ENCODE data around the gene STUM. TPM values are rescaled to one million over a fixed set of nuclear protein-coding genes. Genes with fewer than 3 reads are reported as not detected.

Gene STUM
- polyA plus RNA-seq, 2 of the 4 experiments (the other 2 are of a cell fraction) = not detected

- ChIA-PET POLR2A (no interaction called here), CTCF (interaction anchor here (1.5 to 2.8 kb wide), 4 partner anchors 12 to 45 kb away, joined by 3 to 10 read pairs (median 6); no protein-coding TSS in a partner anchor)
- H3K27ac ChIP-seq = no peak overlapping the region
- H3K4me2 ChIP-seq = no peak overlapping the region
- ATAC-seq (no peak), FAIRE-seq (no peak), DNase-seq (ENCODE audit: low read depth in 1 of 2, low spot score in 1 of 2) (no peak)
- TF ChIP-seq HOXA7 (CRISPR knock-in tag; IDR thresholded peaks at IDR 0.05) = no peak
- no peak for TF ChIP-seq ZFP36 (IDR thresholded peaks at IDR 0.05; ENCODE audit: borderline replicate concordance, partially characterized antibody)
- no peak for TF ChIP-seq JUN (IDR thresholded peaks at IDR 0.05)
- no peak for TF ChIP-seq ESRRA (IDR thresholded peaks at IDR 0.05; ENCODE audit: borderline replicate concordance, low read length)
- no peak for TF ChIP-seq CEBPB (IDR thresholded peaks at IDR 0.05)
- TF ChIP-seq RFX5 (IDR thresholded peaks at IDR 0.05) = no peak
- no peak for TF ChIP-seq PHF8 (IDR thresholded peaks at IDR 0.05; ENCODE audit: borderline replicate concordance, low read depth)
- no peak for TF ChIP-seq EHMT2 (IDR thresholded peaks at IDR 0.05; ENCODE audit: low read depth)
- TF ChIP-seq NPAS2 (CRISPR knock-in tag; IDR thresholded peaks at IDR 0.05; ENCODE audit: borderline replicate concordance) = no peak
- H3K9me3 ChIP-seq = no peaks in the 10 kb centered on the region
- no peak overlapping the region for H3K4me3 ChIP-seq
- H3K4me1 ChIP-seq = no peaks in the 10 kb centered on the region
- WGBS (ENCODE audit: missing lambda C conversion rate) = 76% methylated on average over 8 of the region's 8 CpGs
Measured at GRCh38 chr1:226581650-226582330, 33.2 kb downstream of the STUM start.

GRCh38 chr1:226582966-226583365 lies 34.4 kb downstream of the STUM start:
- Histone ChIP-seq H3K4me2 (no peak overlapping the region), H3K4me1 (no peaks in the 10 kb centered on the region), H3K4me3 (no peak overlapping the region), H3K9me3 (no peaks in the 10 kb centered on the region), H3K27ac (no peak overlapping the region)
- no peak for ATAC-seq
- TF ChIP-seq EHF (CRISPR knock-in tag; IDR thresholded peaks at IDR 0.05) (no peak), HOXA7 (CRISPR knock-in tag; IDR thresholded peaks at IDR 0.05) (no peak), RARB (CRISPR knock-in tag; IDR thresholded peaks at IDR 0.05) (no peak), MYC (IDR thresholded peaks at IDR 0.05; ENCODE audit: borderline replicate concordance, low read length) (no peak), ZFP36 (IDR thresholded peaks at IDR 0.05; ENCODE audit: borderline replicate concordance, partially characterized antibody) (no peak), CEBPB (IDR thresholded peaks at IDR 0.05) (no peak), ESRRA (IDR thresholded peaks at IDR 0.05; ENCODE audit: borderline replicate concordance, low read length) (no peak), NPAS2 (CRISPR knock-in tag; IDR thresholded peaks at IDR 0.05; ENCODE audit: borderline replicate concordance) (no peak), JUN (IDR thresholded peaks at IDR 0.05) (no peak), ATOH8 (CRISPR knock-in tag; IDR thresholded peaks at IDR 0.05; ENCODE audit: low read depth) (no peak), CBX8 (IDR thresholded peaks at IDR 0.05) (no peak), CHD4 (IDR thresholded peaks at IDR 0.05; ENCODE audit: borderline replicate concordance) (no peak), EHMT2 (IDR thresholded peaks at IDR 0.05; ENCODE audit: low read depth) (no peak), FOSL2 (IDR thresholded peaks at IDR 0.05) (no peak), FOSL2 (CRISPR knock-in tag; IDR thresholded peaks at IDR 0.05) (no peak), CTCF (IDR thresholded peaks at IDR 0.05) (no peak), JUNB (IDR thresholded peaks at IDR 0.05) (no peak)
- WGBS (ENCODE audit: missing lambda C conversion rate) = 70% methylated on average over 2 of the region's 3 CpGs
- POLR2A ChIA-PET = no interaction called here
- CTCF ChIA-PET = interaction anchor here (1.3 to 2.8 kb wide), 3 partner anchors 13 to 26 kb away, joined by 3 to 10 read pairs (median 5); no protein-coding TSS in a partner anchor
- DNase-seq (ENCODE audit: low read depth in 1 of 2, low spot score in 1 of 2) = no peak
- FAIRE-seq = no peak

- WGBS (ENCODE audit: missing lambda C conversion rate) = 48% methylated on average over 3 of the region's 3 CpGs
- ATAC-seq (no peak), DNase-seq (ENCODE audit: low read depth in 1 of 2, low spot score in 1 of 2) (no peak), FAIRE-seq (no peak)
- TF ChIP-seq MYC (IDR thresholded peaks at IDR 0.05; ENCODE audit: borderline replicate concordance, low read length) (no peak), ESRRA (IDR thresholded peaks at IDR 0.05; ENCODE audit: borderline replicate concordance, low read length) (no peak), PBX3 (IDR thresholded peaks at IDR 0.05) (no peak), BCL3 (IDR thresholded peaks at IDR 0.05) (no peak), CBX2 (IDR thresholded peaks at IDR 0.05; ENCODE audit: borderline replicate concordance, low read depth) (no peak), RCOR1 (IDR thresholded peaks at IDR 0.05; ENCODE audit: low read depth, low read length) (no peak), NFE2L2 (conservative IDR thresholded peaks at IDR 0.05; ENCODE audit: low read length) (no peak), JUNB (IDR thresholded peaks at IDR 0.05) (no peak), HDAC2 (IDR thresholded peaks at IDR 0.05) (no peak), RAD21 (conservative IDR thresholded peaks at IDR 0.05 in 1 of 2, IDR thresholded peaks at IDR 0.05 in 1 of 2) (no peak), FOXS1 (CRISPR knock-in tag; IDR thresholded peaks at IDR 0.05) (no peak), POLR2A (IDR thresholded peaks at IDR 0.05; ENCODE audit: low read length) (no peak)
- H3K4me1 ChIP-seq = no peaks in the 10 kb centered on the region
- no peak overlapping the region for H3K4me2 ChIP-seq
- H3K9me3 ChIP-seq = no peaks in the 10 kb centered on the region
- POLR2A ChIA-PET = no interaction called here
- CTCF ChIA-PET = interaction anchor here (1.1 kb wide), 1 partner anchor 23 kb away, joined by 3 read pairs; no protein-coding TSS in a partner anchor
- no peak overlapping the region for H3K4me3 ChIP-seq
- no peak overlapping the region for H3K27ac ChIP-seq
Measured at GRCh38 chr1:226584164-226584563, 35.6 kb downstream of the STUM start.

All from A549 (cell line).